H9 (cell line): ENCODE data around the gene DBH. TPM values are rescaled to one million over a fixed set of nuclear protein-coding genes. Genes with fewer than 3 reads are reported as not detected.

Source experiments
- DNase-seq: peaks from one replicate; pipeline ENCODE4 v3.0.0-alpha.2; 2017
- H2AFZ ChIP-seq: one replicate; pipeline ENCODE4 v1.6.1; 2013; ENCODE audit warnings: mild to moderate bottlenecking, low read length, control low read depth, moderate library complexity
- H2AK5ac ChIP-seq: 2 replicates; pipeline ENCODE4 v1.6.1; 2013; ENCODE audit warnings: low read length, control low read depth, mixed read lengths; ENCODE audit not compliant: insufficient read length
- H2BK120ac ChIP-seq: one replicate; pipeline ENCODE4 v1.6.1; 2013; ENCODE audit warnings: low read depth, mild to moderate bottlenecking, low read length, control low read depth, inconsistent platforms; ENCODE audit not compliant: poor library complexity, severe bottlenecking
- H2BK12ac ChIP-seq: 2 replicates; pipeline ENCODE4 v1.6.1; 2013; ENCODE audit warnings: low read length, control low read depth, mixed read lengths, low read depth; ENCODE audit not compliant: insufficient read length
- H2BK15ac ChIP-seq: 2 replicates; pipeline ENCODE4 v1.6.1; 2013; ENCODE audit warnings: low read depth, low read length, control low read depth
- H2BK20ac ChIP-seq: one replicate; pipeline ENCODE4 v1.6.1; 2013; ENCODE audit warnings: low read depth, mild to moderate bottlenecking, low read length, control low read depth, inconsistent platforms; ENCODE audit not compliant: poor library complexity, severe bottlenecking
- H2BK5ac ChIP-seq: 2 replicates; pipeline ENCODE4 v1.6.1; 2013; ENCODE audit warnings: low read length, control low read depth, mixed read lengths; ENCODE audit not compliant: insufficient read length
- H3K14ac ChIP-seq: 2 replicates; pipeline ENCODE4 v1.6.1; 2013; ENCODE audit warnings: low read length, control low read depth; ENCODE audit not compliant: insufficient read depth
- H3K18ac ChIP-seq: 2 replicates; pipeline ENCODE4 v1.6.1; 2013; ENCODE audit warnings: low read depth, mild to moderate bottlenecking, mixed read lengths, low read length, control low read depth; ENCODE audit not compliant: insufficient read length
- H3K23ac ChIP-seq: 2 replicates; pipeline ENCODE4 v1.6.1; 2013; ENCODE audit warnings: low read length, control low read depth, mixed read lengths, low read depth; ENCODE audit not compliant: insufficient read length
- H3K23me2 ChIP-seq: 2 replicates; pipeline ENCODE4 v1.6.1; 2013; ENCODE audit warnings: low read depth, mild to moderate bottlenecking, mixed read lengths, low read length, control low read depth; ENCODE audit not compliant: insufficient read length, poor library complexity, severe bottlenecking
- H3K27ac ChIP-seq: 2 replicates; pipeline ENCODE4 v1.5.1; 2013; ENCODE audit warnings: low read length, control low read depth, mixed read lengths, low read depth; ENCODE audit not compliant: insufficient read length
- H3K27me3 ChIP-seq: 2 replicates; pipeline ENCODE4 v1.6.1; 2013; ENCODE audit warnings: low read length, control low read depth, inconsistent platforms; ENCODE audit not compliant: insufficient read depth
- H3K4ac ChIP-seq: 2 replicates; pipeline ENCODE4 v1.6.1; 2013; ENCODE audit warnings: low read depth, mild to moderate bottlenecking, control low read depth, inconsistent platforms, low read length, moderate library complexity
- H3K4me1 ChIP-seq: 2 replicates; pipeline ENCODE4 v1.6.1; 2013; ENCODE audit warnings: low read length, control low read depth, inconsistent platforms; ENCODE audit not compliant: insufficient read depth
- H3K4me2 ChIP-seq: 2 replicates; pipeline ENCODE4 v1.6.1; 2013; ENCODE audit warnings: low read length, control low read depth, mixed read lengths; ENCODE audit not compliant: insufficient read length, insufficient read depth
- H3K56ac ChIP-seq: 2 replicates; pipeline ENCODE4 v1.6.1; 2013; ENCODE audit warnings: low read depth, mild to moderate bottlenecking, mixed read lengths, low read length, control low read depth; ENCODE audit not compliant: insufficient read length
- H3K79me1 ChIP-seq: 2 replicates; pipeline ENCODE4 v1.6.1; 2013; ENCODE audit warnings: low read depth, mild to moderate bottlenecking, moderate library complexity, low read length, control low read depth, inconsistent platforms; ENCODE audit not compliant: insufficient read depth, poor library complexity, severe bottlenecking
- H3K79me2 ChIP-seq: 2 replicates; pipeline ENCODE4 v1.6.1; 2013; ENCODE audit warnings: low read length, control low read depth, inconsistent platforms; ENCODE audit not compliant: insufficient read depth
- H3K9ac ChIP-seq: 2 replicates; pipeline ENCODE4 v1.6.1; 2013; ENCODE audit warnings: low read length, control low read depth, mixed read lengths; ENCODE audit not compliant: insufficient read length; ENCODE audit errors: extremely low read depth
- H3K9me3 ChIP-seq: one replicate; pipeline ENCODE4 v1.6.1; 2013; ENCODE audit warnings: low read depth, low read length, inconsistent platforms; ENCODE audit not compliant: control insufficient read depth
- H3T11ph ChIP-seq: one replicate; pipeline ENCODE4 v1.6.1; 2013; ENCODE audit warnings: mild to moderate bottlenecking, low read length, control low read depth, inconsistent platforms
- H4K20me1 ChIP-seq: one replicate; pipeline ENCODE4 v1.6.1; 2013; ENCODE audit not compliant: control insufficient read depth, insufficient read length, insufficient read depth
- H4K5ac ChIP-seq: 2 replicates; pipeline ENCODE4 v1.6.1; 2013; ENCODE audit warnings: low read depth, mild to moderate bottlenecking, mixed read lengths, low read length, control low read depth; ENCODE audit not compliant: insufficient read length
- H4K8ac ChIP-seq: replicated peaks from 2 replicates; pipeline ENCODE4 v1.6.1; 2013; ENCODE audit warnings: low read length, control low read depth, mixed read lengths, low read depth; ENCODE audit not compliant: insufficient read length
- H4K91ac ChIP-seq: 2 replicates; pipeline ENCODE4 v1.6.1; 2013; ENCODE audit warnings: low read depth, mild to moderate bottlenecking, moderate library complexity, mixed read lengths, low read length, control low read depth; ENCODE audit not compliant: insufficient read length
- H3K27ac Mint-ChIP-seq, 3 experiments: 2 replicates in 2 of 3; 3 replicates in 1 of 3; pipeline ENCODE4 v1.8.0; 2020 to 2021; ENCODE audit warnings: mixed read lengths in 3 of 3, mild to moderate bottlenecking in 1 of 3, moderate library complexity in 1 of 3
- H3K27me3 Mint-ChIP-seq: 2 replicates; pipeline ENCODE4 v1.8.0; 2021; ENCODE audit warnings: low read depth, mild to moderate bottlenecking, moderate library complexity, mixed read lengths
- H3K36me3 Mint-ChIP-seq, 3 experiments: 2 replicates in 2 of 3; 3 replicates in 1 of 3; pipeline ENCODE4 v1.8.0; 2020 to 2021; ENCODE audit warnings: low read depth in 3 of 3, mixed read lengths in 3 of 3; ENCODE audit not compliant: insufficient read depth in 1 of 3
- H3K4me1 Mint-ChIP-seq, 2 experiments: 2 replicates each; pipeline ENCODE4 v1.8.0; 2020; ENCODE audit warnings: mixed read lengths in 2 of 2
- H3K4me3 Mint-ChIP-seq, 2 experiments: 2 replicates in 1 of 2; 3 replicates in 1 of 2; pipeline ENCODE4 v1.8.0; 2020 to 2021; ENCODE audit warnings: mild to moderate bottlenecking in 2 of 2, mixed read lengths in 2 of 2, moderate library complexity in 1 of 2
- H3K9me3 Mint-ChIP-seq, 2 experiments: 2 replicates in 1 of 2; 3 replicates in 1 of 2; pipeline ENCODE4 v1.8.0; 2020; ENCODE audit warnings: mild to moderate bottlenecking in 2 of 2, mixed read lengths in 2 of 2, moderate library complexity in 1 of 2
- CTCF ChIP-seq: fragments of 200-600 bp; sonication (generic); conservative IDR thresholded peaks from 3 replicates; pipeline ENCODE4 v1.8.0; 2021; ENCODE audit warnings: antibody characterized with exemption, mild to moderate bottlenecking
- WGBS: extraction: QIAGEN DNeasy Blood & Tissue Kit; methylation state at CpG from one replicate; pipeline ENCODE4 v1.1.7; 2013; ENCODE audit warnings: missing lambda C conversion rate, low lambda C conversion rate, mixed read lengths; ENCODE audit not compliant: insufficient read length; ENCODE audit errors: extremely low coverage; 5-methylcytosine and 5-hydroxymethylcytosine counted together
- total RNA-seq: library from RNA; stranded (reverse); gene quantifications from 2 replicates; pipeline ENCODE4 v1.2.1, GENCODE V29; 2021

The DBH gene
- total RNA-seq, 1 experiment from 2014 or later = not detected

GRCh38 chr9:133659516-133659915, 23.4 kb downstream of the DBH start:
- Histone ChIP-seq H2BK12ac (no peak overlapping the region), H4K20me1 (no peaks in the 10 kb centered on the region), H3K27me3 (no peaks in the 10 kb centered on the region; the same call in 1 of the 2 replicates), H3K9me3 (no peaks in the 10 kb centered on the region), H2BK20ac (no peak overlapping the region), H2AFZ (no peak overlapping the region), H3K23ac (no peak overlapping the region), H3K79me1 (no peaks in the 10 kb centered on the region), H3K14ac (no peak overlapping the region), H3K4me2 (no peak overlapping the region), H2AK5ac (no peak overlapping the region), H4K5ac (no peak overlapping the region), H3K9ac (no peak overlapping the region), H4K91ac (no peak overlapping the region), H2BK120ac (no peak overlapping the region), H3K4ac (no peak overlapping the region), H3K27ac (no peak overlapping the region), H3T11ph (no peak overlapping the region), H3K79me2 (no peaks in the 10 kb centered on the region), H3K56ac (no peak overlapping the region), H3K18ac (no peak overlapping the region), H2BK15ac (no peak overlapping the region), H2BK5ac (no peak overlapping the region), H4K8ac (no peak overlapping the region), H3K4me1 (no peaks in the 10 kb centered on the region; the same call in 1 of the 2 replicates), H3K23me2 (no peaks in the 10 kb centered on the region)
- Mint-ChIP-seq H3K4me1 (peaks cover 15 to 46% of the 10 kb centered on the region in 2 experiments), H3K27ac (no peak overlapping the region), H3K36me3 (no peaks in the 10 kb centered on the region), H3K27me3 (peaks cover 81% of the 10 kb centered on the region), H3K4me3 (peak overlapping the region in 1 of 2 experiments; percentile 19; a peak in 1 of 5 replicates), H3K9me3 (no peaks in the 10 kb centered on the region)
- no peak for TF ChIP-seq CTCF
- WGBS = no CpG with 5 or more reads among the region's 13 CpGs
- DNase-seq = no peak
